GM18520 (cell line): ENCODE results near the gene ITLN1.
"Not testable (repeated sequence)": the region's sequence is repeated elsewhere in the genome, so short reads cannot be mapped to it uniquely, and the experiment has no call there.

Experiments used
- ATAC-seq: cut with Tn5 transposase; IDR thresholded peaks from one replicate; pipeline ENCODE4 v1.9.1; 2021; ENCODE audit not compliant: unreplicated experiment

Gene ITLN1

GRCh38 chr1:160885042-160885441, at the start of gene ITLN1:
ITLN1 (minus strand) TSS chr1:160885180; CDS start chr1:160884877, 303 bp downstream.
- ATAC-seq = no peak

DNA sequence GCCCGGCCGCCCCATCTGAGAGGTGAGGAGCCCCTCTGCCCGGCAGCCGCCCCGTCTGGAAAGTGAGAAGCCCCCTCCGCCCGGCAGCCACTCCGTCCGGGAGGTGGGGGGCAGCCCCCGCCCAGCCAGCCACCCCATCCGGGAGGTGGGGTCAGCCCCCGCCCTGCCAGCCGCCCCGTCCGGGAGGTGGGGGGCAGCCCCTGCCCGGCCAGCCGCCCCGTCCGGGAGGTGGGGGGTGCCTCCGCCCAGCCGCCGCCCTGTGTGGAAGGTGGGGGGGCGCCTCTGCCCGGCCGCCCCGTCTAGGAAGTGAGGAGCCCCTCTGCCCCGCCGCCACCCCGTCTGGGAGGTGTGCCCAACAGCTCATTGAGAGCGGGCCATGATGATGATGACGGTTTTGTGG, 48.3 kb upstream of the ITLN1 start:
- not testable (repeated sequence) for ATAC-seq

DNA sequence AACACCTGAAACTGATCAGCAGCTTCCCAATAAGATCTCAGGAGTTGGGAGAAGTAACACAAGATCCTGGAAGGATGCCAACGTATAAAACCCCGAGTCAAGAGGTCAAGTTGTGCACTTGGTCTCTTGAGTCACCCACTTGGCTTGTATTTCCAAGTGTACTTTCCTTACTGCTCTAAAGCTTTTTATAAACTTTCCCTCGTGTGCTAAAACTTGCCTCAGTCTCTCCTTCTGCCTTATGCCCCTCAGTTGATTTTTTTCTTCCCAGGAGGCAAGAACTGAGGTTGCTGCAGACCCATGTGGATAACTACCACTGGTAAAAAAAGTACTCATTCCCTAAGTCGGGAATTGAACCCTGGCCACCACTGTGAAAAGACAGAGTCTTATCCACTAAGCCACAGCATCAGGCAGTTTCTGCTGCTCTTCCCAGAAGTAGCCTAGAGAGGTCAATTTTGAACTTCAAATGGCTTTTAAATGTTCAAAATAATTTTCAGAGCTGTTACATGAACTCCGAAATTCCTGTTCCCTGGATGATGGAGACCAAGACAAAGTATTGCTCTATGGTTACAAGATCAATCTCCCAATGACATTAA, 40.8 kb upstream of the ITLN1 start:
- ATAC-seq = no peak

- no peak for ATAC-seq
These were observed 40.0 kb upstream of the ITLN1 start for GRCh38 chr1:160924791-160925651.

GRCh38 chr1:160916666-160917065, 31.7 kb upstream of the ITLN1 start:
- ATAC-seq = no peak

DNA sequence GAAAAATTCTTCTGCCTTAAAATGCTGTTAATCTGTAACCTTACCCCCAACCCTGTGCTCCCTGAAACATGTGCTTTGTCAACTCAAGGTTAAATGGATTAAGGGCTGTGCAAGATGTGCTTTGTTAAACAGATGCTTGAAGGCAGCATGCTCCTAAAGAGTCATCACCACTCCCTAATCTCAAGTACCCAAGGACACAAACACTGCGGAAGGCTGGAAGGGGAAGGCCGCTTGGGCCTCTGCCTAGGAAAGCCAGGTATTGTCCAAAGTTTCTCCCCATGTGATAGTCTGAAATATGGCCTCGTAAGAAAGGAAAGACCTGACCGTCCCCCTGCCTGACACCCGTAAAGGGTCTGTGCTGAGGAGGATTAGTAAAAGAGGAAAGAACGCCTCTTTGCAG, 28.2 kb upstream of the ITLN1 start:
- not testable (repeated sequence) for ATAC-seq

DNA sequence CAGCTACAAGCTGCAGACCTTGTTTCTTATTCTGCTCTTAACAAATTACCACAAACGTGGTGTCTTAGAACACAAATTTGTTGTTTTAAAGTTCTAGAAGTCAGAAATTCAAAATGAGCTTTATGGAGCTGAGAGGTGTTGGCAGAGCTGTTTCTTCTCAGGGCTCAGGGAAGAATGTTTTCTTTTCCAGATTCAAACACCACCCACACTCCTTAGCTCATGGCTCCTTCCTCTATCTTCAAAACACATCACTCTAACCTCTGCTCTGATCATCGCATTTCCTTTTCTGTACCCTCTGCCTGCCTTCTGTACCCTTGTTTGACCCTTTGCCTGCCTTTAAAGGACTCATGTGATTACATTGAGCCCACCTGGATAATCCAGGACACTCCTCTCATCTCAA, 26.9 kb upstream of the ITLN1 start:
- no peak for ATAC-seq

- ATAC-seq = no peak
These were observed 26.5 kb upstream of the ITLN1 start for GRCh38 chr1:160911441-160911840.

- ATAC-seq = no peak
These were observed 25.3 kb upstream of the ITLN1 start for GRCh38 chr1:160910170-160910750.

DNA sequence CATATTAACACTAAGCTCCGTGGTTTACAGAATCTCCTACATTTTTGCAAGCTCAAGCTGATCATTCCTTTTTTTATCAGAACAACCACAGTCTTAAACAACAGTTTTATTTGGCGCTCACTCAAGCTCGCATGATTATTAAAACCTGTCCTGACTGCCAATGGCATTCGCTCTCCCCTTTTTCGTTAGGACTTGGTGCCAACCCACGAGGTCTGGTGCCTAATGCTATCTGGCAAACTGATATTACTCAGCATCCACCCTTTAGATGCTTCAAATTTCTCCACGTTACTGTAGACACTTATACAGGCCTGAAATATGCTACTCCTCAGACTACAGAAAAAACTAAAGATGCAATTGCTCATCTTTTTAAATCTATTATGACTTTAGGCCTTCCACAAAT, 23.0 kb upstream of the ITLN1 start:
- no peak for ATAC-seq

DNA sequence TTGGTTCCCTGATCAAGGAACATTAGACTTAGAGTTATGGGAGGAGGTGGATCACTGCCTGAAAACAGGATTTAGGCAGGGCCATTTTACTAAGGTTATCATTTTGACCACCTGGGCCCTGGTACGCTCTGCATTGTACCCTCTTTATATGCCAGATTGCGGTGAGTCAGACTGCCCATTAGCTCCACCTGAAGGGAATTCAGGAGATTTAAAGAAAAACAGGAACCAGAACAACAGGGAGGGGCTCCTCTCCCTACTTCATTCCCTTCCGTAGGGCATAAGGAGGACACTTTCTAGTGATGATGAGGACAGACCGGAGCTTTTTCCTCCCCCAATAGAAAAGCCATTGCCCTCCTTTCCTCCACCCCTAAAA, 20.6 kb upstream of the ITLN1 start:
- no peak for ATAC-seq

DNA sequence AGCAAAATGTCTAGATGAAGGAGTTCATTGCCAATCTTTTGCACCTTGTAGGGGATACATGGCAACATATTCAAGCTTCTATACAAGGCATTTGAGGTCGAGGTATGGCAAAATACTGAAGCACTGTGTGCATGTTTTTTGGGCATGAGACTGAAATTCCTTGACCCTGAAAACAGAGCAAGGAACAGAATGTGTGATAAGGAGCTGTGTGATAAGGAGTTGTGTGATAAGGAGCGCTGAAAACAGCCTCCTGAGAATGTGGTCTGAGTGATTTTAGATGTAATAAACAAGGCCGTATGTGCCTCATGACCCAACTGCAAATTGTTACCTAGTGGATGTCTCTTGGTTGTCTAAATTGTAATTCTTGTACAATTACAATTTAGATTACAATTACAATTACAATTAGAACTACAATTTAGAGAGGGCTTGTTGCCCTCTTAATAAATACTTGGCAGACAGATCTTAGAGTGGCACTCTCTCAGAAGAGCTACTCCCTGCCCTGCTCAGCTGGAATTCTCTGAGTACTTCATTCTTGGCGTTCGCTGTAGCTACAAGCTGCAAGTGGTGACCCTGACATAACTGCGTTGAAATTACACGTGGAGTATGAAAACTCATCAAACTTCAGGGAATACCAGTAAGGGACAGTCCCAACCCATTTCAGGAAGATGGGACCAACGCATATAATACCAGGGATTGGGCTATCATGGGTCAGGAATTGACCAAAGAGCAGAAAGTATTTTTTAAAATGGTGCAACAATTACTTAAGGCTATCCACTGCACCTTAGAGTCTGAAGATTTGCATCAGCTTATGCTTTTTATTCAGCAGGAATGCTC, 20.0 kb upstream of the ITLN1 start:
- ATAC-seq = no peak

DNA sequence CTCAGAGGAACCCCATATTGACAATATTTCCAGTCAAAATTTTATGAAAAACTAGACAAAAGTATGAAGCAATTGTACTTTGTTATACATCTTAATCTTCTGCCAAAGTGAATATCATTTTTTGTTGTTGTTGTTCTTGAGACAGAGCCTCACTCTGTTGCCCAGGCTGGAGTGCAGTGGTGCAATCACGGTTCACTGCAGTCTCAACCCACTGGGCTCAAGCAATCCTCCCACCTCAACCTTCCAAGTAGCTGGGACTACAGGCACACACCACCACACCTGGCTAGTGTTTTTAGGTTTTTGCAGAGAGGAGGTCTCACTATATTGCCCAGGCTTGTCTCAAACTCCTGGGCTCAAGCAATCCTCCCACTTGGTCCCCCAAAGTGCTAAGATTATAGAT, 17.3 kb upstream of the ITLN1 start:
- ATAC-seq = not testable (repeated sequence)

DNA sequence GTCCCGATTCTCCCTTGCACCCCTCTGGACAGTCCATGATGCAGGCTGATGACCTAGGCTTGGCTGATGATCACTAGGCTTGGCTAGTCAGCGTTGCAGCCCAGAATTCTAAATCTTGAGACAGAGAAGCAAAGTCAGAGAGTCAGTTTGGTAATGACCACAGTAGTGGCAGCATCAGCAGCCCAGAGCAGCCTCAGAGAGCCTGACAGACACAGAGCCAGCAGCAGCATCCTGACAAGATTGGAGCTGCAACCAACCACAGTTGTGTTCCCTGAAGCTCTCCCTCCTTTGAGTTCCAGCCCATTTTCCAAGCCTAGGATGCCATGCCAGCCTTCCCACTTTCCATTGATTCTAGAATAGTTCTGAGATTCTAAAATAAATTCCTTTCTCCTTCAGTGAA, 16.8 kb upstream of the ITLN1 start:
- ATAC-seq = no peak

GRCh38 chr1:160900683-160901082, 15.7 kb upstream of the ITLN1 start:
- ATAC-seq = not testable (repeated sequence)

GRCh38 chr1:160894368-160895135, 9.6 kb upstream of the ITLN1 start:
- ATAC-seq = not testable (repeated sequence)

DNA sequence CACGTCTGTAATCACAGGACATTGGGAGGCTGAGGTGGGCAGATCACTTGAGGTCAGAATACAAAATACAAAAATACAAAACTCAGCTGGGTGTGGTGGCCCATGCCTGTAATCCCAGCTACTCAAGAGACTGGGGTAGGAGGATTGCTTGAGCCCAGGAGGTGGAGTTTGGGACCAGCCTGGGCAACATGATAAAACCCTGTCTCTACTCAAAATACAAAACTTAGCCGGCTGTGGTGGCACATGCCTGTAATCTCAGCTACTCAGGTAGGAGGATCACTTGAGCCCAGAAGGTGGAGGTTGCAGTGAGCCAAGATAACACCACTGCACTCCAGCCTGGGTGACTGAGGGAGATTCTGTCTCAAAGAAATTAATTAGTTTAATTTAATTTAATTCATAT, 6.5 kb upstream of the ITLN1 start:
- no peak for ATAC-seq

DNA sequence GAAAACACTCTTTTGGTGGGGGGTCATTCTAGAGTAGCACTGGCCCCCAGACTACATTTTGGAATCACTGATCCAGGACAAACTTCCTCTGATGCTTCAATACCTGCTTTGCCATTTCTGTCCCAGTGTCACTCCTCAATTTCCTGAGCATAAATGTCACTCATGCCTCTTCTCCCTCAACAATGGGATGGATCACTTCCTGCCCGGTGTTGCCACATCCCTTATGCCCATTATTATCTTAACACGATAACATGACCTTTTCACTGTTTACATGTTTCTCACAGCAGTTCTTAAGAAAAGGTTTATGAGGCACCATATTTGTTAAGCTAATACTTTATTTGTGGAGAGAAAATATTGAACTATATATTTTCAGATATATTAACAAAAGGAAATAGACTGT, 3.9 kb upstream of the ITLN1 start:
- no peak for ATAC-seq

GRCh38 chr1:160887071-160887470, 2.1 kb upstream of the ITLN1 start:
- ATAC-seq = no peak

GRCh38 chr1:160884579-160884978, 401 bp downstream of the ITLN1 start:
- no peak for ATAC-seq
